H9 (cell line): Measurements from ENCODE around the gene PLK2. TPM values are rescaled to one million over a fixed set of nuclear protein-coding genes. Genes with fewer than 3 reads are reported as not detected.

Experiments used
- DNase-seq: peaks from one replicate; pipeline ENCODE4 v3.0.0-alpha.2; 2017
- H2AFZ ChIP-seq: one replicate; pipeline ENCODE4 v1.6.1; 2013; ENCODE audit warnings: mild to moderate bottlenecking, low read length, control low read depth, moderate library complexity
- H2AK5ac ChIP-seq: 2 replicates; pipeline ENCODE4 v1.6.1; 2013; ENCODE audit warnings: low read length, control low read depth, mixed read lengths; ENCODE audit not compliant: insufficient read length
- H2BK120ac ChIP-seq: one replicate; pipeline ENCODE4 v1.6.1; 2013; ENCODE audit warnings: low read depth, mild to moderate bottlenecking, low read length, control low read depth, inconsistent platforms; ENCODE audit not compliant: poor library complexity, severe bottlenecking
- H2BK12ac ChIP-seq: 2 replicates; pipeline ENCODE4 v1.6.1; 2013; ENCODE audit warnings: low read length, control low read depth, mixed read lengths, low read depth; ENCODE audit not compliant: insufficient read length
- H2BK15ac ChIP-seq: 2 replicates; pipeline ENCODE4 v1.6.1; 2013; ENCODE audit warnings: low read depth, low read length, control low read depth
- H2BK20ac ChIP-seq: one replicate; pipeline ENCODE4 v1.6.1; 2013; ENCODE audit warnings: low read depth, mild to moderate bottlenecking, low read length, control low read depth, inconsistent platforms; ENCODE audit not compliant: poor library complexity, severe bottlenecking
- H2BK5ac ChIP-seq: 2 replicates; pipeline ENCODE4 v1.6.1; 2013; ENCODE audit warnings: low read length, control low read depth, mixed read lengths; ENCODE audit not compliant: insufficient read length
- H3K14ac ChIP-seq: 2 replicates; pipeline ENCODE4 v1.6.1; 2013; ENCODE audit warnings: low read length, control low read depth; ENCODE audit not compliant: insufficient read depth
- H3K18ac ChIP-seq: 2 replicates; pipeline ENCODE4 v1.6.1; 2013; ENCODE audit warnings: low read depth, mild to moderate bottlenecking, mixed read lengths, low read length, control low read depth; ENCODE audit not compliant: insufficient read length
- H3K23ac ChIP-seq: 2 replicates; pipeline ENCODE4 v1.6.1; 2013; ENCODE audit warnings: low read length, control low read depth, mixed read lengths, low read depth; ENCODE audit not compliant: insufficient read length
- H3K23me2 ChIP-seq: 2 replicates; pipeline ENCODE4 v1.6.1; 2013; ENCODE audit warnings: low read depth, mild to moderate bottlenecking, mixed read lengths, low read length, control low read depth; ENCODE audit not compliant: insufficient read length, poor library complexity, severe bottlenecking
- H3K27ac ChIP-seq: 2 replicates; pipeline ENCODE4 v1.5.1; 2013; ENCODE audit warnings: low read length, control low read depth, mixed read lengths, low read depth; ENCODE audit not compliant: insufficient read length
- H3K27me3 ChIP-seq: 2 replicates; pipeline ENCODE4 v1.6.1; 2013; ENCODE audit warnings: low read length, control low read depth, inconsistent platforms; ENCODE audit not compliant: insufficient read depth
- H3K4ac ChIP-seq: 2 replicates; pipeline ENCODE4 v1.6.1; 2013; ENCODE audit warnings: low read depth, mild to moderate bottlenecking, control low read depth, inconsistent platforms, low read length, moderate library complexity
- H3K4me1 ChIP-seq: 2 replicates; pipeline ENCODE4 v1.6.1; 2013; ENCODE audit warnings: low read length, control low read depth, inconsistent platforms; ENCODE audit not compliant: insufficient read depth
- H3K4me2 ChIP-seq: 2 replicates; pipeline ENCODE4 v1.6.1; 2013; ENCODE audit warnings: low read length, control low read depth, mixed read lengths; ENCODE audit not compliant: insufficient read length, insufficient read depth
- H3K56ac ChIP-seq: 2 replicates; pipeline ENCODE4 v1.6.1; 2013; ENCODE audit warnings: low read depth, mild to moderate bottlenecking, mixed read lengths, low read length, control low read depth; ENCODE audit not compliant: insufficient read length
- H3K79me1 ChIP-seq: 2 replicates; pipeline ENCODE4 v1.6.1; 2013; ENCODE audit warnings: low read depth, mild to moderate bottlenecking, moderate library complexity, low read length, control low read depth, inconsistent platforms; ENCODE audit not compliant: insufficient read depth, poor library complexity, severe bottlenecking
- H3K79me2 ChIP-seq: 2 replicates; pipeline ENCODE4 v1.6.1; 2013; ENCODE audit warnings: low read length, control low read depth, inconsistent platforms; ENCODE audit not compliant: insufficient read depth
- H3K9ac ChIP-seq: 2 replicates; pipeline ENCODE4 v1.6.1; 2013; ENCODE audit warnings: low read length, control low read depth, mixed read lengths; ENCODE audit not compliant: insufficient read length; ENCODE audit errors: extremely low read depth
- H3K9me3 ChIP-seq: one replicate; pipeline ENCODE4 v1.6.1; 2013; ENCODE audit warnings: low read depth, low read length, inconsistent platforms; ENCODE audit not compliant: control insufficient read depth
- H3T11ph ChIP-seq: one replicate; pipeline ENCODE4 v1.6.1; 2013; ENCODE audit warnings: mild to moderate bottlenecking, low read length, control low read depth, inconsistent platforms
- H4K20me1 ChIP-seq: one replicate; pipeline ENCODE4 v1.6.1; 2013; ENCODE audit not compliant: control insufficient read depth, insufficient read length, insufficient read depth
- H4K5ac ChIP-seq: 2 replicates; pipeline ENCODE4 v1.6.1; 2013; ENCODE audit warnings: low read depth, mild to moderate bottlenecking, mixed read lengths, low read length, control low read depth; ENCODE audit not compliant: insufficient read length
- H4K8ac ChIP-seq: replicated peaks from 2 replicates; pipeline ENCODE4 v1.6.1; 2013; ENCODE audit warnings: low read length, control low read depth, mixed read lengths, low read depth; ENCODE audit not compliant: insufficient read length
- H4K91ac ChIP-seq: 2 replicates; pipeline ENCODE4 v1.6.1; 2013; ENCODE audit warnings: low read depth, mild to moderate bottlenecking, moderate library complexity, mixed read lengths, low read length, control low read depth; ENCODE audit not compliant: insufficient read length
- H3K27ac Mint-ChIP-seq, 3 experiments: 2 replicates in 2 of 3; 3 replicates in 1 of 3; pipeline ENCODE4 v1.8.0; 2020 to 2021; ENCODE audit warnings: mixed read lengths in 3 of 3, mild to moderate bottlenecking in 1 of 3, moderate library complexity in 1 of 3
- H3K27me3 Mint-ChIP-seq: 2 replicates; pipeline ENCODE4 v1.8.0; 2021; ENCODE audit warnings: low read depth, mild to moderate bottlenecking, moderate library complexity, mixed read lengths
- H3K36me3 Mint-ChIP-seq, 3 experiments: 2 replicates in 2 of 3; 3 replicates in 1 of 3; pipeline ENCODE4 v1.8.0; 2020 to 2021; ENCODE audit warnings: low read depth in 3 of 3, mixed read lengths in 3 of 3; ENCODE audit not compliant: insufficient read depth in 1 of 3
- H3K4me1 Mint-ChIP-seq, 2 experiments: 2 replicates each; pipeline ENCODE4 v1.8.0; 2020; ENCODE audit warnings: mixed read lengths in 2 of 2
- H3K4me3 Mint-ChIP-seq, 2 experiments: 2 replicates in 1 of 2; 3 replicates in 1 of 2; pipeline ENCODE4 v1.8.0; 2020 to 2021; ENCODE audit warnings: mild to moderate bottlenecking in 2 of 2, mixed read lengths in 2 of 2, moderate library complexity in 1 of 2
- H3K9me3 Mint-ChIP-seq, 2 experiments: 2 replicates in 1 of 2; 3 replicates in 1 of 2; pipeline ENCODE4 v1.8.0; 2020; ENCODE audit warnings: mild to moderate bottlenecking in 2 of 2, mixed read lengths in 2 of 2, moderate library complexity in 1 of 2
- CTCF ChIP-seq: fragments of 200-600 bp; sonication (generic); conservative IDR thresholded peaks from 3 replicates; pipeline ENCODE4 v1.8.0; 2021; ENCODE audit warnings: antibody characterized with exemption, mild to moderate bottlenecking
- WGBS: extraction: QIAGEN DNeasy Blood & Tissue Kit; methylation state at CpG from one replicate; pipeline ENCODE4 v1.1.7; 2013; ENCODE audit warnings: missing lambda C conversion rate, low lambda C conversion rate, mixed read lengths; ENCODE audit not compliant: insufficient read length; ENCODE audit errors: extremely low coverage; 5-methylcytosine and 5-hydroxymethylcytosine counted together
- total RNA-seq: library from RNA; stranded (reverse); gene quantifications from 2 replicates; pipeline ENCODE4 v1.2.1, GENCODE V29; 2021

The PLK2 gene
- total RNA-seq, 1 experiment from 2014 or later = 26.2 TPM

- no peak for TF ChIP-seq CTCF
- no peak overlapping the region for H2AK5ac ChIP-seq
- no peak overlapping the region for H4K91ac ChIP-seq
- no peak overlapping the region for H2BK12ac ChIP-seq
- no peaks in the 10 kb centered on the region for H3K27me3 ChIP-seq
- no peak overlapping the region for H3K56ac ChIP-seq
- no peak overlapping the region for H3T11ph ChIP-seq
- H3K4me1 ChIP-seq = peaks cover 12% of the 10 kb centered on the region; the same call in 1 of the 2 replicates
- no peak overlapping the region for H2BK120ac ChIP-seq
- no peak overlapping the region for H3K4ac ChIP-seq
- no peak overlapping the region for H3K4me2 ChIP-seq
- H4K5ac ChIP-seq = no peak overlapping the region
- no peak overlapping the region for H3K18ac ChIP-seq
- no peak overlapping the region for H3K4me3 Mint-ChIP-seq
- no peaks in the 10 kb centered on the region; the same call in 1 of the 2 replicates for H3K27me3 Mint-ChIP-seq
- no peak for DNase-seq
- no peak overlapping the region for H3K14ac ChIP-seq
- no peak overlapping the region for H3K9ac ChIP-seq
- no peak overlapping the region for H3K23ac ChIP-seq
- no peaks in the 10 kb centered on the region for H3K9me3 ChIP-seq
- no peaks in the 10 kb centered on the region; a peak in 1 of 5 replicates for H3K9me3 Mint-ChIP-seq
- H3K79me1 ChIP-seq = no peaks in the 10 kb centered on the region
- H2BK15ac ChIP-seq = no peak overlapping the region
- H2BK20ac ChIP-seq = no peak overlapping the region
- H3K23me2 ChIP-seq = no peaks in the 10 kb centered on the region
- H3K27ac Mint-ChIP-seq = no peak overlapping the region; a peak in 1 of 7 replicates
- no CpG with 5 or more reads among the region's 1 CpG for WGBS
- no peaks in the 10 kb centered on the region for H4K20me1 ChIP-seq
- H3K27ac ChIP-seq = no peak overlapping the region
- H4K8ac ChIP-seq = no peak overlapping the region
- H2AFZ ChIP-seq = no peak overlapping the region
- no peak overlapping the region for H2BK5ac ChIP-seq
- H3K36me3 Mint-ChIP-seq = no peaks in the 10 kb centered on the region
- H3K79me2 ChIP-seq = no peaks in the 10 kb centered on the region
- H3K4me1 Mint-ChIP-seq = peaks cover 16 to 51% of the 10 kb centered on the region in 2 experiments
Observed at GRCh38 chr5:58411372-58411771, 48.5 kb downstream of the PLK2 start.
